Kidney epithelial cell (primary cell): ENCODE results near the gene DHPS. TPM values are rescaled to one million over a fixed set of nuclear protein-coding genes. Genes with fewer than 3 reads are reported as not detected.

Source experiments
- DNase-seq: peaks from one replicate; pipeline ENCODE4 v3.0.0-alpha.2; 2010; ENCODE audit warnings: low read depth
- H3K27me3 ChIP-seq: 2 replicates; pipeline ENCODE4 v1.6.0; 2011; ENCODE audit warnings: low read length; ENCODE audit not compliant: control insufficient read depth, insufficient read depth
- H3K36me3 ChIP-seq: 2 replicates; pipeline ENCODE4 v1.5.1; 2011; ENCODE audit warnings: low read length; ENCODE audit not compliant: control insufficient read depth, insufficient read depth
- H3K4me3 ChIP-seq: 2 replicates; pipeline ENCODE4 v1.5.1; 2011; ENCODE audit warnings: low read depth, mild to moderate bottlenecking, control low read depth, low read length
- total RNA-seq: library from RNA; depleted of rRNA; stranded (reverse); fragments of >200 nt; gene quantifications from 2 replicates; pipeline ENCODE4 v1.2.3, GENCODE V29; 2015
- TF ChIP-seq, protein P1 (sequence below): IDR thresholded peaks from 2 replicates; pipeline ENCODE4 v1.5.1; 2011; ENCODE audit warnings: mild to moderate bottlenecking, moderate library complexity, low read length, control low read depth, inconsistent platforms; ENCODE audit not compliant: insufficient read depth, poor library complexity, severe bottlenecking

Gene DHPS
- total RNA-seq, 1 donor from 2014 or later, result 127 TPM

DNA sequence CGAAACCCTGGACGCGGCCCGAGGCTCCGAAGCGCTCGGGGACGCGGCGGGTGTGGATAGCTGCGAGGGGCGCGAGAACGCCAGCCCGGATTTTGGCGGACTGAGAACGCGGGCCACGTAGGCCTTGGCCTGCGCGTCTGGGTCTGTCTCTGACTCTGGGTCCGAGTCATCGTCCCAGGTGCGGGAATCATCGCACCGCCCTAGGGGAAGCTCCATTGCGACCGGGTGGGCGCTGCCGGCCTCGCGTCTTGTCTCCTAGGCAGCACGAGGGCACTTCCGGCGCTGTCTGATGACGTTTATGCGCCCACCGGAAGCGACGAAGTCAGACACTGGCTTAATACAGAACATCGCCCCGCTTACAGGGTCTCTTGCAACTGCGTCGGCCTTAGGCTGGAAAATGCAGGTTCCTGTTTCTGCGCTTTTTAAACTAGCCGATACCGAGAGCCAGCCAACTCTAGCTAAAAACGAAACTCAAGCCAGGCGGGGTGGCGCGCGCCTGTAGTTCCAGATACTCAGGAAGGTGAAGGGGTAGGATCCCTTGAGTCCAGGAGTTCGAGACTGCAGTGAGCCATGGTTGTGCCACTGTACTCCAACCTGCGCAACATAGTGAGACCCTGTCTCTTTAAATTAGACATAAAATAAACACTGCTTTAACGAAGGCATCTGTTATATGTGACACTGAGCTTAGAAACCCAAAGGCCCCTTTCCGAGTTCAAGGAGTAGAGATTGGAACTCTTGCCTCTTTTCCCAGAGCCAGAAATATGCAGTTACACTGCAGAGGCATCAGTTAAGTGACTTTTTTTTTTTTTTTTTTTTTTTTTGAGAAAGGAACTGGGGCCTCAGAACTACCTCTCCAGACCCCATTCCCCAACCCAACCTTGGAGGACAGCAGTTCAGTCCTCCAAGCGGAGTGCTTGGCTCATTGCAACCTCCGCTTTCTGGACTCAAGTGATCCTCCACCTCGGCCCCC lies 15.0 kb upstream of the DHPS start, which contains the start of gene FBXW9:
TSS of gene FBXW9 (minus strand) at position 266 of the 970 bp plus-strand sequence. CDS start at position 216, 50 bp downstream.
- TF ChIP-seq, protein P1, sequence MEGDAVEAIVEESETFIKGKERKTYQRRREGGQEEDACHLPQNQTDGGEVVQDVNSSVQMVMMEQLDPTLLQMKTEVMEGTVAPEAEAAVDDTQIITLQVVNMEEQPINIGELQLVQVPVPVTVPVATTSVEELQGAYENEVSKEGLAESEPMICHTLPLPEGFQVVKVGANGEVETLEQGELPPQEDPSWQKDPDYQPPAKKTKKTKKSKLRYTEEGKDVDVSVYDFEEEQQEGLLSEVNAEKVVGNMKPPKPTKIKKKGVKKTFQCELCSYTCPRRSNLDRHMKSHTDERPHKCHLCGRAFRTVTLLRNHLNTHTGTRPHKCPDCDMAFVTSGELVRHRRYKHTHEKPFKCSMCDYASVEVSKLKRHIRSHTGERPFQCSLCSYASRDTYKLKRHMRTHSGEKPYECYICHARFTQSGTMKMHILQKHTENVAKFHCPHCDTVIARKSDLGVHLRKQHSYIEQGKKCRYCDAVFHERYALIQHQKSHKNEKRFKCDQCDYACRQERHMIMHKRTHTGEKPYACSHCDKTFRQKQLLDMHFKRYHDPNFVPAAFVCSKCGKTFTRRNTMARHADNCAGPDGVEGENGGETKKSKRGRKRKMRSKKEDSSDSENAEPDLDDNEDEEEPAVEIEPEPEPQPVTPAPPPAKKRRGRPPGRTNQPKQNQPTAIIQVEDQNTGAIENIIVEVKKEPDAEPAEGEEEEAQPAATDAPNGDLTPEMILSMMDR, result no peak
- DNase-seq, result peak; percentile 76
- Histone ChIP-seq H3K27me3 (no peaks in the 10 kb centered on the region), H3K36me3 (no peaks in the 10 kb centered on the region), H3K4me3 (peak within 1 kb of the TSS; percentile 95)

- no peak for DNase-seq
- Histone ChIP-seq H3K27me3 (no peaks in the 10 kb centered on the region), H3K36me3 (no peaks in the 10 kb centered on the region), H3K4me3 (peak overlapping the region; percentile 95)
- TF ChIP-seq, protein P1, result no peak
Measured at GRCh38 chr19:12695997-12696365, 14.3 kb upstream of the DHPS start.

- TF ChIP-seq, protein P1, result no peak
- H3K4me3 ChIP-seq, result peak overlapping the region; percentile 95
- DNase-seq, result no peak
- no peaks in the 10 kb centered on the region for H3K27me3 ChIP-seq
- no peaks in the 10 kb centered on the region for H3K36me3 ChIP-seq
Measured at GRCh38 chr19:12695514-12695913, 13.8 kb upstream of the DHPS start.

DNA sequence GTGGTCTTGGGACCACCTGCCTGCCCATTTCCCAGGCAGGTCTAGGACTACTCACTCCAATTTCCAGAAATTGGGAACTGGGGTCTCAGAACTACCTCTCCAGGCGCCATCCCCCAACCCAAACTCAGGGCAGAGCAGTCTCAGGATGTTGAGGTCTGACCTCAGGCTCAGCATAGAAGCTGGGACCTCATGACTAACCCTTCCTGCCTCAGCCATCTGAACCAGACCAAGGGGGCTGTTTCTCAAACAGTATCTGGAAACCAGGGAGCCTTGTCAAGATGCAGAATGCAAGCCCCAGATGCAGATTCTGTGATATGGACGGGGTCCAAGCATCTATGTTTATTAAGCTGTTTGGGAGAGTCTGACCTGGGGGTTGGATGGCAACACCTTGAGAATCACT lies 13.4 kb upstream of the DHPS start:
- H3K27me3 ChIP-seq, result no peaks in the 10 kb centered on the region
- TF ChIP-seq, protein P1, result no peak
- H3K4me3 ChIP-seq, result no peak overlapping the region
- no peak for DNase-seq
- no peaks in the 10 kb centered on the region for H3K36me3 ChIP-seq

- H3K36me3 ChIP-seq, result no peaks in the 10 kb centered on the region
Measured at GRCh38 chr19:12694641-12695040, 13.0 kb upstream of the DHPS start.

More at GRCh38 chr19:12694641-12695040, 13.0 kb upstream of the DHPS start:
- TF ChIP-seq, protein P1, result no peak
- DNase-seq, result no peak
- Histone ChIP-seq H3K27me3 (no peaks in the 10 kb centered on the region), H3K4me3 (no peak overlapping the region)
